CD8-positive, alpha-beta memory T cell (primary cell): ENCODE results near the gene ZNF500. TPM values are rescaled to one million over a fixed set of nuclear protein-coding genes. Genes with fewer than 3 reads are reported as not detected.

Source experiments
- CTCF ChIA-PET: fragments of 350-600 bp; sonication (Branson Sonifier 250); formaldehyde crosslinking; loops from one replicate; lab custom pipeline; 2021; ENCODE audit warnings: antibody characterized with exemption; lab: Charles Lee
- POLR2A ChIA-PET: fragments of 350-600 bp; sonication (Branson Sonifier 250); formaldehyde crosslinking; loops from one replicate; lab custom pipeline; 2021; ENCODE audit warnings: antibody characterized with exemption; lab: Charles Lee
- DNase-seq, 5 donors: peaks; one replicate each; pipeline versions ENCODE4 v3.0.0 to v3.0.0-alpha.2; 2020 to 2022; ENCODE audit warnings: mixed read lengths in 1 of 5
- H3K27ac ChIP-seq: one replicate; pipeline ENCODE4 v1.7.0; 2013; ENCODE audit warnings: low read depth, mild to moderate bottlenecking, low read length, moderate library complexity
- H3K27me3 ChIP-seq: 2 replicates; pipeline ENCODE4 v1.7.0; 2013; ENCODE audit warnings: low read length, mild to moderate bottlenecking; ENCODE audit not compliant: insufficient read depth, poor library complexity, severe bottlenecking
- H3K36me3 ChIP-seq: 2 replicates; pipeline ENCODE4 v1.7.0; 2013; ENCODE audit warnings: mild to moderate bottlenecking, low read length, moderate library complexity; ENCODE audit not compliant: insufficient read depth
- H3K4me1 ChIP-seq: 2 replicates; pipeline ENCODE4 v1.7.0; 2013; ENCODE audit warnings: mild to moderate bottlenecking, low read length, moderate library complexity; ENCODE audit not compliant: insufficient read depth
- H3K4me3 ChIP-seq: 2 replicates; pipeline ENCODE4 v1.7.0; 2013; ENCODE audit warnings: mild to moderate bottlenecking, low read length
- H3K9me3 ChIP-seq: 2 replicates; pipeline ENCODE4 v1.7.0; 2013; ENCODE audit warnings: mild to moderate bottlenecking, low read length
- H3K27ac Mint-ChIP-seq, 8 donors: one replicate each; pipeline ENCODE4 v1.8.0; 2020 to 2021; ENCODE audit warnings: mixed read lengths in 8 of 8, mild to moderate bottlenecking in 6 of 8, inconsistent platforms in 3 of 8, moderate library complexity in 3 of 8
- H3K27me3 Mint-ChIP-seq, 2 donors: one replicate each; pipeline ENCODE4 v1.8.0; 2020 to 2021; ENCODE audit warnings: mixed read lengths in 2 of 2, mild to moderate bottlenecking in 1 of 2, moderate library complexity in 1 of 2
- H3K36me3 Mint-ChIP-seq, 3 donors: one replicate each; pipeline ENCODE4 v1.8.0; 2020 to 2021; ENCODE audit warnings: mixed read lengths in 3 of 3, inconsistent platforms in 1 of 3, mild to moderate bottlenecking in 1 of 3
- H3K4me1 Mint-ChIP-seq, 3 donors: one replicate each; pipeline ENCODE4 v1.8.0; 2020 to 2021; ENCODE audit warnings: mixed read lengths in 3 of 3, inconsistent platforms in 1 of 3, mild to moderate bottlenecking in 1 of 3
- H3K4me3 Mint-ChIP-seq, 7 donors: one replicate each; pipeline ENCODE4 v1.8.0; 2020 to 2021; ENCODE audit warnings: mixed read lengths in 7 of 7, mild to moderate bottlenecking in 6 of 7, moderate library complexity in 4 of 7, inconsistent platforms in 2 of 7
- H3K9me3 Mint-ChIP-seq, 5 donors: one replicate each; pipeline ENCODE4 v1.8.0; 2020 to 2022; ENCODE audit warnings: mixed read lengths in 5 of 5, mild to moderate bottlenecking in 3 of 5, moderate library complexity in 2 of 5, inconsistent platforms in 1 of 5
- polyA plus RNA-seq: library from polyadenylated mRNA; unstranded; fragments of 300-500 nt; fragmentation: Illumina TruSeq; gene quantifications from one replicate; pipeline ENCODE4 v1.2.3, GENCODE V29; 2021
- total RNA-seq, 2 experiments: library from RNA; stranded (reverse); gene quantifications; one replicate each; pipeline ENCODE4 v1.2.3, GENCODE V29; 2021

Gene ZNF500
- total and polyA plus RNA-seq, 3 experiments from 2014 or later = 12.7 to 15.2 (median 13.7) TPM

- H3K9me3 ChIP-seq = no peaks in the 10 kb centered on the region
- ChIA-PET CTCF (interaction anchor here (1.5 to 1.8 kb wide), 4 partner anchors 24 to 300 kb away, joined by 3 to 12 read pairs (median 4); partner anchors contain the start of genes MGRN1 and NAGPA), POLR2A (interaction anchor here (0.6 to 2.2 kb wide), 10 partner anchors 14 to 336 kb away, joined by 3 to 27 read pairs (median 4); partner anchors contain the start of genes NAGPA, ROGDI and ZNF500)
- peaks cover 0 to 26% (median 2%) of the 10 kb centered on the region in 3 donors for H3K36me3 Mint-ChIP-seq
- H3K4me3 Mint-ChIP-seq = peak overlapping the region; percentile 83 to 97 (median 91)
- H3K27ac ChIP-seq = peak overlapping the region; percentile 88
- H3K36me3 ChIP-seq = peaks cover 6% of the 10 kb centered on the region
- no peak for DNase-seq
- peak overlapping the region; percentile 99 for H3K4me3 ChIP-seq
- H3K27ac Mint-ChIP-seq = peak overlapping the region; percentile 53 to 94 (median 72)
- H3K4me1 ChIP-seq = peaks cover 18% of the 10 kb centered on the region
- H3K27me3 Mint-ChIP-seq = no peaks in the 10 kb centered on the region
- no peaks in the 10 kb centered on the region for H3K27me3 ChIP-seq
- no peaks in the 10 kb centered on the region for H3K9me3 Mint-ChIP-seq
- peaks cover 20 to 33% (median 25%) of the 10 kb centered on the region in 3 donors for H3K4me1 Mint-ChIP-seq
Observed at GRCh38 chr16:4733747-4734062, 33.3 kb downstream of the ZNF500 start.

- POLR2A ChIA-PET = interaction anchor here (1.3 to 2.2 kb wide), 4 partner anchors 14 to 69 kb away, joined by 4 to 27 read pairs (median 10); partner anchors contain the start of genes ROGDI and ZNF500
- no peak for DNase-seq
- CTCF ChIA-PET = interaction anchor here (0.6 kb wide), 1 partner anchor 224 kb away, joined by 4 read pairs; no protein-coding TSS in a partner anchor
- Mint-ChIP-seq H3K4me3 (peak overlapping the region; percentile 83 to 97 (median 91)), H3K27ac (peak overlapping the region; percentile 53 to 94 (median 72)), H3K27me3 (no peaks in the 10 kb centered on the region), H3K36me3 (peaks cover 0 to 30% (median 6%) of the 10 kb centered on the region in 3 donors), H3K9me3 (no peaks in the 10 kb centered on the region), H3K4me1 (peaks cover 22 to 33% (median 25%) of the 10 kb centered on the region in 3 donors)
- peaks cover 6% of the 10 kb centered on the region for H3K36me3 ChIP-seq
- H3K27ac ChIP-seq = peak overlapping the region; percentile 88
- H3K9me3 ChIP-seq = no peaks in the 10 kb centered on the region
- no peaks in the 10 kb centered on the region for H3K27me3 ChIP-seq
- H3K4me1 ChIP-seq = peaks cover 18% of the 10 kb centered on the region
- peak overlapping the region; percentile 99 for H3K4me3 ChIP-seq
Observed at GRCh38 chr16:4733211-4733742, 33.7 kb downstream of the ZNF500 start.

GRCh38 chr16:4729876-4730275 lies 37.1 kb downstream of the ZNF500 start:
- Histone ChIP-seq H3K4me1 (peaks cover 13% of the 10 kb centered on the region), H3K9me3 (no peaks in the 10 kb centered on the region), H3K27me3 (no peaks in the 10 kb centered on the region), H3K27ac (no peak overlapping the region), H3K36me3 (peaks cover 17% of the 10 kb centered on the region), H3K4me3 (no peak overlapping the region)
- Mint-ChIP-seq H3K9me3 (no peaks in the 10 kb centered on the region), H3K4me1 (peaks cover 17 to 27% (median 20%) of the 10 kb centered on the region in 3 donors), H3K27me3 (no peaks in the 10 kb centered on the region), H3K36me3 (peaks cover 0 to 54% (median 9%) of the 10 kb centered on the region in 3 donors), H3K27ac (no peak overlapping the region), H3K4me3 (no peak overlapping the region)
- no peak for DNase-seq
- CTCF ChIA-PET = no interaction called here
- POLR2A ChIA-PET = interaction anchor here (0.6 kb wide), 1 partner anchor 43 kb away, joined by 4 read pairs; no protein-coding TSS in a partner anchor

GRCh38 chr16:4728676-4729075 lies 38.3 kb downstream of the ZNF500 start:
- Histone ChIP-seq H3K4me3 (no peak overlapping the region), H3K4me1 (peaks cover 11% of the 10 kb centered on the region), H3K27ac (no peak overlapping the region), H3K9me3 (no peaks in the 10 kb centered on the region), H3K36me3 (peaks cover 17% of the 10 kb centered on the region), H3K27me3 (no peaks in the 10 kb centered on the region)
- Mint-ChIP-seq H3K4me3 (peak overlapping the region in 1 of 7 donors; percentile 66), H3K27ac (no peak overlapping the region), H3K4me1 (peaks cover 14 to 19% (median 15%) of the 10 kb centered on the region in 3 donors), H3K36me3 (peaks cover 0 to 54% (median 11%) of the 10 kb centered on the region in 3 donors), H3K9me3 (no peaks in the 10 kb centered on the region), H3K27me3 (no peaks in the 10 kb centered on the region)
- DNase-seq = no peak
- CTCF ChIA-PET = no interaction called here
- POLR2A ChIA-PET = no interaction called here

GRCh38 chr16:4726616-4727015 lies 40.3 kb downstream of the ZNF500 start:
- Mint-ChIP-seq H3K36me3 (peaks cover 0 to 62% (median 15%) of the 10 kb centered on the region in 3 donors), H3K27ac (no peak overlapping the region), H3K9me3 (no peaks in the 10 kb centered on the region), H3K4me1 (peaks cover 4% of the 10 kb centered on the region in 3 donors), H3K27me3 (no peaks in the 10 kb centered on the region), H3K4me3 (no peak overlapping the region)
- H3K4me1 ChIP-seq = no peaks in the 10 kb centered on the region
- POLR2A ChIA-PET = no interaction called here
- H3K36me3 ChIP-seq = peaks cover 17% of the 10 kb centered on the region
- H3K27me3 ChIP-seq = no peaks in the 10 kb centered on the region
- H3K9me3 ChIP-seq = no peaks in the 10 kb centered on the region
- no peak overlapping the region for H3K27ac ChIP-seq
- no peak for DNase-seq
- CTCF ChIA-PET = no interaction called here
- H3K4me3 ChIP-seq = no peak overlapping the region

GRCh38 chr16:4724661-4725270 lies 42.2 kb downstream of the ZNF500 start:
- no peak overlapping the region for H3K4me3 ChIP-seq
- peaks cover 0 to 4% (median 0%) of the 10 kb centered on the region in 3 donors for H3K4me1 Mint-ChIP-seq
- no peak for DNase-seq
- H3K27me3 ChIP-seq = no peaks in the 10 kb centered on the region
- no peak overlapping the region for H3K4me3 Mint-ChIP-seq
- no peak overlapping the region for H3K27ac ChIP-seq
- CTCF ChIA-PET = interaction anchor here (0.6 kb wide), 1 partner anchor 9 kb away, joined by 5 read pairs; no protein-coding TSS in a partner anchor
- peak overlapping the region in 2 of 8 donors; percentile 20 to 85 for H3K27ac Mint-ChIP-seq
- no peaks in the 10 kb centered on the region for H3K9me3 Mint-ChIP-seq
- no peaks in the 10 kb centered on the region for H3K27me3 Mint-ChIP-seq
- H3K4me1 ChIP-seq = no peaks in the 10 kb centered on the region
- H3K36me3 Mint-ChIP-seq = peaks cover 0 to 55% (median 15%) of the 10 kb centered on the region in 3 donors
- POLR2A ChIA-PET = no interaction called here
- H3K9me3 ChIP-seq = no peaks in the 10 kb centered on the region
- peaks cover 11% of the 10 kb centered on the region for H3K36me3 ChIP-seq

GRCh38 chr16:4723071-4723767 lies 43.7 kb downstream of the ZNF500 start:
- H3K36me3 Mint-ChIP-seq = peaks cover 0 to 52% (median 11%) of the 10 kb centered on the region in 3 donors
- DNase-seq = no peak
- ChIA-PET CTCF (interaction anchor here (1.1 kb wide), 1 partner anchor 11 kb away, joined by 3 read pairs; the partner anchor contains the start of gene DNAAF8), POLR2A (no interaction called here)
- H3K36me3 ChIP-seq = peaks cover 11% of the 10 kb centered on the region
- H3K4me3 Mint-ChIP-seq = no peak overlapping the region
- no peak overlapping the region for H3K4me3 ChIP-seq
- H3K4me1 Mint-ChIP-seq = peaks cover 0 to 1% (median 0%) of the 10 kb centered on the region in 3 donors
- no peak overlapping the region for H3K27ac ChIP-seq
- no peaks in the 10 kb centered on the region for H3K27me3 Mint-ChIP-seq
- H3K9me3 Mint-ChIP-seq = no peaks in the 10 kb centered on the region
- H3K4me1 ChIP-seq = no peaks in the 10 kb centered on the region
- no peaks in the 10 kb centered on the region for H3K27me3 ChIP-seq
- H3K9me3 ChIP-seq = no peaks in the 10 kb centered on the region
- peak overlapping the region in 1 of 8 donors; percentile 20 for H3K27ac Mint-ChIP-seq
